Measurements from ENCODE around the gene FAM78A.
A peak's percentile ranks its signal among the peaks of the same experiment; 100 is the strongest.

Gene FAM78A

GRCh38 chr9:131276094-131276888 is at the start of gene FAM78A:
FAM78A (minus strand) TSS chr9:131276510; CDS start chr9:131276179, 331 bp downstream.
- peak within 1 kb of the TSS; percentile 50 for H3K4me3 ChIP-seq (ENCODE audit: low read depth, low read length)

GRCh38 chr9:131324736-131325679 is 48.7 kb upstream of the FAM78A start:
- H3K4me3 ChIP-seq (ENCODE audit: low read depth, low read length) = no peak overlapping the region
- DNase-seq (ENCODE audit: low read depth) = no peak

More at GRCh38 chr9:131276094-131276888, at the start of gene FAM78A:
- no peak for DNase-seq (ENCODE audit: low read depth)

GRCh38 chr9:131323629-131324028 is 47.3 kb upstream of the FAM78A start:
- DNase-seq (ENCODE audit: low read depth) = no peak
- no peak overlapping the region for H3K4me3 ChIP-seq (ENCODE audit: low read depth, low read length)

GRCh38 chr9:131320031-131320685 is 43.8 kb upstream of the FAM78A start:
- DNase-seq (ENCODE audit: low read depth) = no peak
- no peak overlapping the region for H3K4me3 ChIP-seq (ENCODE audit: low read depth, low read length)

DNA sequence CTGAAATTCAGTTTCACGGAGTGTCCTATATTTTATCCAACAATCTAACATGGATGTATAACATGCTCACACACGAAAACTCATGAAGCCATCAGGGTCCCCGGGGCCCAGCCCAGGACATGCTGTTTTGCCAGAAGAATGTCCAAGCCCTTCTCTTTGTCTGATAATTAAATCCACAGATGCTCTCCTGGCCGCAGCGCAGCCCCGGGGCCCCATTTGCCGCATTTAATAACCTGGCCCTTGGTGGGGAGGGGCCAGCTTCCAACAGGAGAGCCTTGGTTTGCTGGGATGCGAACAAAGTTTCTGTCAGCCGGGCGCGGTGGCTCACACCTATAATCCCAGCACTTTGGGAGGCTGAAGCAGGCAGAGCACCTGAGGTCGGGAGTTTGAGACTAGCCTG is 43.2 kb upstream of the FAM78A start:
- no peak overlapping the region for H3K4me3 ChIP-seq (ENCODE audit: low read depth, low read length)
- DNase-seq (ENCODE audit: low read depth) = no peak

DNA sequence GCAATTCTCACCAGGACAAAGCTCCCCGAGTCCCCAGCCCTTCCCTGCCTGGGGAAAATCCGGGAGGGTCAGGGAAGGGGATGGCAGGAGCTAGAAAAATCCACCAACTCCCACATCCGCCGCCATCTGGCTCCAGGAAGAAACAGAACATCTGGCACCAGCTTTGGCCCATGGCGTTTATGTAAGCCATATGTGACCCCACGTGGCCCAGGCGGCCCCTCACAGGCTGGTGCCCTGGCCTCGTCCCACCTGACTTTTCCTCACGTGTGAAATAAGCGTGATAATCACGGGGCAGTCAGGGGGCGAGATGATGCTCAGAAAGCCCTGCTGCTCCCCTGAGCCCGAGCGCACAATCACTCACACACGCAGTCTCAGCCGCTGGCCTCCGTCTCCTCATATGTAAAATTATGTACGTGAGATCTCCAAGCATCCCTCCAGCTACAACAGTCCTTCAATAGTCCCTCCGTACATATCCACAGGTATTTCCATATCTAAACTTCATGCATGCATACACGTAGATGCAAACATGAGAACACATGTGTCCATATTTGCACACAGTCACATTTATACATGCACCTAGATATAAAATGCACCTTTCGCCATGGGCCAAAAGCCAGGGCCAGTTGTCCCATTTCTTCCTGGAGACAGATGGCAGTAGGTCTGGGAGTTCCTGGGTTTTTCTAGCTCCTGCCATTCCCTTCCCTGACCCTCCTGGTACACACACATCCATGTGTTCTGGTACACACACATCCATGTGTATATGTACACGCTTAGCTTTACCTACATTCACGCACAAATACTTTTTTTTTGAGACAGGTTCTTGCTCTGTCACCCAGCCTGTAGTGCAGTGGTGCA is 42.1 kb upstream of the FAM78A start:
- no peak for DNase-seq (ENCODE audit: low read depth)
- H3K4me3 ChIP-seq (ENCODE audit: low read depth, low read length) = no peak overlapping the region

- no peak for DNase-seq (ENCODE audit: low read depth)
- H3K4me3 ChIP-seq (ENCODE audit: low read depth, low read length) = no peak overlapping the region
Measured at GRCh38 chr9:131312822-131313770, 36.8 kb upstream of the FAM78A start.

- no peak for DNase-seq (ENCODE audit: low read depth)
- H3K4me3 ChIP-seq (ENCODE audit: low read depth, low read length) = no peak overlapping the region
Measured at GRCh38 chr9:131312246-131312645, 35.9 kb upstream of the FAM78A start.

DNA sequence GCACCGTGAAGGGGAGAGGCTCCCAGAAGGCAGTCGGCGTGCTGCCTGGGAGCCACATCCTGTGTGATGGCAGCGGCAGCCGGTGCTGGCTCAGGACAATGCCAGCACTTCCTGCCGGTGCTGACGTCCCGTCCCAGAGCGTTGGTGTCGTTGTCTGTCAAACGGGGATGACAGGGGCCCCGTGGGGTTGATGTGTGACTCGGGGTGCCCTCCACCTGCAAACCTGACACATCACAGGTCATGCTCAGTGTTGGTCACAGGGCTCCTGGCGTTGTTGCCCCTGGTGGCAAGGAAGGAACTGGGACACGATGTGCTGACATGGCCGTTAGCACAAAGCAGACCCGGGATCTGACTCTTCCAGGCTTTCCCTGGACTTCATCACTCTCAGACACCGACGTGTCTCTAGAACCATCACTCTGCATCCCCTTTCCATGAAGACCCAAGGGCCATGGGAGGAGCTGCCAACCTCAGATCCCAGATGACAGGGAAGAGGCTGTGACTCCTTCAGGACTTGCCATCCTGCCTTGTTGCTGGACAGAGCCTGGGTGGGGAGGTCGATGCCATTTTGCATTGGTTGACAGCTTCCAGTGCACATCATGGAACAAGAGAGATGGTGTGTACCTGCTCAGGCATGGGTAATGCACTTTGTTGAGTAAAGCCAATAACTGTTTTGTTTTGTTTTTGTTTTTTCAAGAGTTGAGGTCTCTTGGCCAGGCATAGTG is 34.7 kb upstream of the FAM78A start:
- H3K4me3 ChIP-seq (ENCODE audit: low read depth, low read length) = no peak overlapping the region
- DNase-seq (ENCODE audit: low read depth) = no peak

DNA sequence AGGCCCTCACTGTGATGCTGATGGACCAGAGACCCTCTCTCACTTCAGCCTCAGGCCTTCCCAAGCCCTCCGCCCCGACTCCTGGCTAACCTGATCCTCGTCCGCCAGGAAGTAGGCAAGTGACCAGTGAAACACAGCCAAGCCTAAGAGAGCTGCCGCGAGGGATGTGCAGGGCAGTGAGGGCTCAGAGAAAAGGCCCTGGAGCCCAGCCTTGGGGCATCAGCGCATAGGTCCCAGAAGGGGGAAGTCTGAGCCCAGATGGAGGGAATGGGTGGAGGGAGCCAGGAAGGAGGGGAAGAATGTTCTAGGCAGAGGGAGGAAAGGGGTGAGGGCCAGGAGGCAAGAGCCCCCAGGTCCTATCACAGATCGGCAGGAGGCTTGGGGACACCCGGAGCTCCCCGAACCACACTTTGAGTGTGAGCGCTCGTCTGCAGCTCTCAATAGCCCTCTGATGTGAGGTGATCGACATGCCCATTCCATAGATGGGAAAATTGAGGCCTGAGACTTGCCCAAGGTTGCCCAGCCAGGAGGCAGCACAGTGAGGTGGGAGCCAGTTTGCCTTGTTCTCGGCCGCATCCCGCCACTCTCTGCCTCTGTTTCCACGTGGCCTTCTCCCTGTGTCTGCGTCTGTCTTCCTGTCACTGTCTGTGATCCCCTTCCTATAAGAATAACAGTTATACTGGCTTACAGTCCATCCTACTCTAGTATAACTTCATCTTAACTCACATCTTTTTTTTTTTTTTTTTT is 33.4 kb upstream of the FAM78A start:
- DNase-seq (ENCODE audit: low read depth) = no peak
- H3K4me3 ChIP-seq (ENCODE audit: low read depth, low read length) = no peak overlapping the region

DNA sequence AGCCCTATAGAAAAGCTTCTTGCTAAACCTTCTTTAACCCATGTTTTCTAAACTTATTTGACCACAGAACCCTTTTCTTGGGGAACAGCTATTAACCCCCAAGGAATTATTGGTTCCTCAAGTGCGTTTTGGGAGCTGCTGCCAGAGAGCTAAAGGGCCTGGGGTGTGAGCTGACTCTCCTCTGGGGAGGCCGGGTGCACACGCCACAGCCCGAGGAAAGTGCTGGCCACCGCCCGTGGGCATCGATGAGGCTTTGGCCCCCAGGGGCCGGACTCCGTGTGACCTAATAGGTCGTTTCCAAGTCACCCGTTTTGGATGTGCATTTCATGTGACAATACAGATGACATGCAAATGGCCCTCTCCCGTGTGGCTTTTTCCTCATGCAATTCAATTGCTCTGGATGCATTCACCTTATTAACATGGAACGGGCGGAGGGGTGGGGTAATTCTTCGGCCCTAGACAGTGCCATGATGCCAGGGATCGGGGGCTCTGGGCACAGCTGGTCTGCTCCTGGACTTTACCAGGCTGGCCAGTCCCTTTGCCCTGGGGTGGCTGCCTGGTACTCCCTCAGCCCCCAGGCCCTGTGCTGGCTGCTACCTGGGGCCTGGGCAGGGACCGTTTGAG is 32.7 kb upstream of the FAM78A start:
- DNase-seq (ENCODE audit: low read depth) = no peak
- no peak overlapping the region for H3K4me3 ChIP-seq (ENCODE audit: low read depth, low read length)

DNA sequence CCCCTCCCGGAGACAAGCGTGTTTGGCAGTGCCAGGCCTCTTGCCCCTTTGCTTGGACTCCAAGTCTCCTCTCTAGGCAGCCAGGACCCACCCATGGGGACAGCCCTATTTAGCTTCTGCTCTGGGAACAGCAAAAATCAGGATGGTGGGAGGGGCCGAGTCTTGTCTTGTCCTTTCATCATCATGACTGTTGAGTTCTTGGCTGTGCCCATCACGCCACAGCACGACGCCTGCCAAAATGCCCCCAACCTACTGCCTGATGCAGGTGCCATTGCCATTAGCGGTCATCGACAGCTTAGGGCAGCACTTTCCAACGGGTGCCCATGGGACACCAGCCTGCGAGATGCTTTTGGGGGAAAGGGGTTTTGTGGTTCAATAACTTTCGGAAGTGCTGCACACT is 32.1 kb upstream of the FAM78A start:
- no peak overlapping the region for H3K4me3 ChIP-seq (ENCODE audit: low read depth, low read length)
- no peak for DNase-seq (ENCODE audit: low read depth)

- H3K4me3 ChIP-seq (ENCODE audit: low read depth, low read length) = no peak overlapping the region
- DNase-seq (ENCODE audit: low read depth) = no peak
Measured at GRCh38 chr9:131307974-131308373, 31.7 kb upstream of the FAM78A start.

DNA sequence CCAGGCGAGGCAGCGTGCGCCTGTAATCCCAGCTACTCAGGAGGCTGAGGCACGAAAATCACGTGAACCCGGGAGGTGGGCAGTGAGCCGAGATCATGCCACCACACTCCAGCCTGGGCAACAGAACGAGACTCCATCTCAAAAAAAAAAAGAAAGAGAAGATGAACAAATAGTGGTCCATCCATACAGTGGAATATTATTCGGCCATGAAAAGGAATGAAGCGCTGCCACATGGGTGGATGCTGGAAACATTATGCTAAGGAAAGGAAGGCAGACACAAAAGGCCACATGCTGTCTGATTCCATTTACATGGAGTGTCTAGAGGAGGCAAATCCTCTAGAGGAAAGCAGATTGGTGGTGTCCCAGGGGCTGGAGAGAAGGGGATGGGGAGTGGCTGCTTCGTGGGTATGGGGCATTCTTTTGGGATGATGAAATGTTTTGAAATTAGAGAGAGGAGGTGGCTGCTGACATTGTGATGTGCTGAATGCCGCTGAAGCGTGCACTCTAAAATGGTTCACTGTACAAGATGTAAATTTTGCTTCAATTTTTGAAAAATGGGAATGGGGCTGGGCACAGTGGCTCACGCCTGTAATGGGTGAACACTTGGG is 30.2 kb upstream of the FAM78A start:
- H3K4me3 ChIP-seq (ENCODE audit: low read depth, low read length) = no peak overlapping the region
- no peak for DNase-seq (ENCODE audit: low read depth)

DNA sequence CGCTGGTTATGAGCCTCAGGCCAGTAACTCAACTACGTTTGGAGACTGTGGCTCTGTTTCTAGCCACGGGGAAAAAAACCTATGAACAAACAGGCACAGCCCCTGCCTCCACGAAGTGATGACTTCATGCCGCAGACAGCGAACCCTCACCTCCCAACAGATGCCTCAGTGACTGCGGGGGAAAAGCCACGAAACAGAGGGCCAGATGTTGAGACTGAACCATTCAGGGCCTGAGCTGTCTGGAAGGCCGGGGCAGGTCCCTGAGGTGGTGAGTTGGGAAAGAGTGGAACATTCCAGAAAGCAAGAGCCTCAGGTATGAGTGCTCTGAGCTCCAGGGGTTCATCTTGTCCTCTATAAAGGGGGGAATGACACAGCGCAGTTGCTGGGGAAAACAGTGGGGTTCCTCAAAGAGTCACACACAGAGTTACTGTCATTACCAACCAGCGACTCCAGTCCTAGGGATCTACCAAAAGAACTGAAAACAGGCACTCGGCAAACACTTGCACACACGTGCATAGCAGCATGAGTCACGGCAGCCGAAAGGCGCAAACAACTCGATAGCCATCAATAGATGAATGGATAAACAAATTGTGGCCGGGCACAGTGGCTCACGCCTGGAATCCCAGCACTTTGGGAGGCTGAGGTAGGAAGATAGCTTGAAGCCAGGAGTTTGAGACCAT is 28.5 kb upstream of the FAM78A start:
- DNase-seq (ENCODE audit: low read depth) = peak; percentile 21
- H3K4me3 ChIP-seq (ENCODE audit: low read depth, low read length) = no peak overlapping the region

Measured in skeletal muscle cell (primary cell).